ENCODE results near the gene SPEF2. TPM values are rescaled to one million over a fixed set of nuclear protein-coding genes. Genes with fewer than 3 reads are reported as not detected.

SPEF2 gene
- total and polyA plus RNA-seq, 9 of the 15 experiments (the other 6 are each of a cell fraction or from before 2014, with no cell fraction given) = 0.11 to 0.62 (median 0.20) TPM; not detected in 2

DNA sequence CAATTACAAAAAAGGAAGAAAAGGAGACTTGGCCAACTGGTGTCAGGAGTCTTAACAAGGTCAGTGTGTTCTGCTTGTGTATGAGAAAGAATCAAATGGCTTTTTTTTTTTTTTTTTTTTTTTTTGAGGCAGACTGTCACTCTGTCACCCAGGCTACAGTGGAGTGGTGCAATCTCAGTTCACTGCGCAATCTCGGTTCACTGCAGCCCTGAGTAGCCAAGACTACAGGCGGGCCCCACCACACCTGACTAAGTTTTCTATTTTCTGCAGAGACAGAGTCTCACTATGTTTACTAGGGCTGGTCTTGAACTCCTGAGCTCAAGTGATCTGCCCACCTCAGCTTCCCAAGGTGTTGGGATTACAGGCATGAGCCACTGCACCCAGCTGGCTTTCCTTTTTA is 236.0 kb downstream of the SPEF2 start:
- ATAC-seq (no peak), FAIRE-seq (no peak), DNase-seq (ENCODE audit: extremely low read depth in 1 of 4, low spot score in 3 of 4) (no peak)
- H3K36me3 ChIP-seq (ENCODE audit: control insufficient read depth, insufficient read depth, low read length) = no peaks in the 10 kb centered on the region
- H3K9me1 ChIP-seq (ENCODE audit: control insufficient read depth, insufficient read depth, low read length) = no peaks in the 10 kb centered on the region
- no peak overlapping the region for H2AFZ ChIP-seq (ENCODE audit: low read depth, low read length)
- H3K27me3 ChIP-seq (ENCODE audit: control insufficient read depth in 2 of 2, insufficient read depth in 2 of 2, low read length in 2 of 2) = no peaks in the 10 kb centered on the region
- POLR2A ChIA-PET = no interaction called here
- no peaks in the 10 kb centered on the region for H3K4me1 ChIP-seq (replicated peaks in 1 of 2; ENCODE audit: control insufficient read depth in 2 of 2, insufficient read depth in 2 of 2, low read length in 2 of 2)
- H3K4me2 ChIP-seq (ENCODE audit: insufficient read depth, low read length) = no peak overlapping the region
- no peak overlapping the region for H3K4me3 ChIP-seq
- H3K79me2 ChIP-seq (ENCODE audit: control insufficient read depth, insufficient read depth, low read length) = no peaks in the 10 kb centered on the region
- no peak overlapping the region for H3K27ac ChIP-seq (ENCODE audit: extremely low read depth, low read depth, low read length)
- no peaks in the 10 kb centered on the region for H3K9me3 ChIP-seq (replicated peaks; ENCODE audit: control insufficient read depth, insufficient read depth, low read depth, low read length)
- no peaks in the 10 kb centered on the region for H4K20me1 ChIP-seq (replicated peaks; ENCODE audit: control insufficient read depth, insufficient read depth, low read length)
- CTCF ChIA-PET (ENCODE audit: low intra/inter-chr PET ratio) = no interaction called here
- no TSS peak for BruUV-seq (replicated peaks)
- WGBS (ENCODE audit: insufficient coverage, low coverage, missing lambda C conversion rate) = 3% methylated on average over 3 of the region's 3 CpGs
- H3K9ac ChIP-seq (ENCODE audit: insufficient read depth in 1 of 2, low read depth in 2 of 2, low read length in 2 of 2) = no peak overlapping the region
- TF ChIP-seq ELF2 (CRISPR knock-in tag; IDR thresholded peaks at IDR 0.05) (no peak), KLF6 (CRISPR knock-in tag; IDR thresholded peaks at IDR 0.05; ENCODE audit: borderline replicate concordance) (no peak), YBX1 (IDR thresholded peaks at IDR 0.05) (no peak), ZZZ3 (IDR thresholded peaks at IDR 0.05) (no peak), CBX2 (IDR thresholded peaks at IDR 0.05; ENCODE audit: insufficient read depth, low read length, poor library complexity, severe bottlenecking) (no peak), ZC3H4 (CRISPR knock-in tag; IDR thresholded peaks at IDR 0.05; ENCODE audit: borderline replicate concordance) (no peak), BCOR (IDR thresholded peaks at IDR 0.05) (no peak), BRCA1 (IDR thresholded peaks at IDR 0.05) (no peak), BRCA1 (CRISPR knock-in tag; IDR thresholded peaks at IDR 0.05) (no peak), IRF2 (CRISPR knock-in tag; IDR thresholded peaks at IDR 0.05) (no peak), RBM22 (IDR thresholded peaks at IDR 0.05; ENCODE audit: low read depth, low read length, poor library complexity, severe bottlenecking) (no peak), SRSF7 (optimal IDR thresholded peaks at IDR 0.05; ENCODE audit: low read depth, low read length) (no peak), GABPA (tag; conservative IDR thresholded peaks at IDR 0.05; ENCODE audit: low read depth) (no peak), RUNX1 (IDR thresholded peaks at IDR 0.05; ENCODE audit: low read depth) (no peak)
- TF ChIP-seq, protein P1, sequence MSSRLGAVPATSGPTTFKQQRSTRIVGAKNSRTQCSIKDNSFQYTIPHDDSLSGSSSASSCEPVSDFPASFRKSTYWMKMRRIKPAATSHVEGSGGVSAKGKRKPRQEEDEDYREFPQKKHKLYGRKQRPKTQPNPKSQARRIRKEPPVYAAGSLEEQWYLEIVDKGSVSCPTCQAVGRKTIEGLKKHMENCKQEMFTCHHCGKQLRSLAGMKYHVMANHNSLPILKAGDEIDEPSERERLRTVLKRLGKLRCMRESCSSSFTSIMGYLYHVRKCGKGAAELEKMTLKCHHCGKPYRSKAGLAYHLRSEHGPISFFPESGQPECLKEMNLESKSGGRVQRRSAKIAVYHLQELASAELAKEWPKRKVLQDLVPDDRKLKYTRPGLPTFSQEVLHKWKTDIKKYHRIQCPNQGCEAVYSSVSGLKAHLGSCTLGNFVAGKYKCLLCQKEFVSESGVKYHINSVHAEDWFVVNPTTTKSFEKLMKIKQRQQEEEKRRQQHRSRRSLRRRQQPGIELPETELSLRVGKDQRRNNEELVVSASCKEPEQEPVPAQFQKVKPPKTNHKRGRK (tag; IDR thresholded peaks at IDR 0.05) = no peak
- TF ChIP-seq, protein P2, sequence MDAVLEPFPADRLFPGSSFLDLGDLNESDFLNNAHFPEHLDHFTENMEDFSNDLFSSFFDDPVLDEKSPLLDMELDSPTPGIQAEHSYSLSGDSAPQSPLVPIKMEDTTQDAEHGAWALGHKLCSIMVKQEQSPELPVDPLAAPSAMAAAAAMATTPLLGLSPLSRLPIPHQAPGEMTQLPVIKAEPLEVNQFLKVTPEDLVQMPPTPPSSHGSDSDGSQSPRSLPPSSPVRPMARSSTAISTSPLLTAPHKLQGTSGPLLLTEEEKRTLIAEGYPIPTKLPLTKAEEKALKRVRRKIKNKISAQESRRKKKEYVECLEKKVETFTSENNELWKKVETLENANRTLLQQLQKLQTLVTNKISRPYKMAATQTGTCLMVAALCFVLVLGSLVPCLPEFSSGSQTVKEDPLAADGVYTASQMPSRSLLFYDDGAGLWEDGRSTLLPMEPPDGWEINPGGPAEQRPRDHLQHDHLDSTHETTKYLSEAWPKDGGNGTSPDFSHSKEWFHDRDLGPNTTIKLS (IDR thresholded peaks at IDR 0.05; ENCODE audit: borderline replicate concordance, low read depth) = no peak
- TF ChIP-seq, protein P3, sequence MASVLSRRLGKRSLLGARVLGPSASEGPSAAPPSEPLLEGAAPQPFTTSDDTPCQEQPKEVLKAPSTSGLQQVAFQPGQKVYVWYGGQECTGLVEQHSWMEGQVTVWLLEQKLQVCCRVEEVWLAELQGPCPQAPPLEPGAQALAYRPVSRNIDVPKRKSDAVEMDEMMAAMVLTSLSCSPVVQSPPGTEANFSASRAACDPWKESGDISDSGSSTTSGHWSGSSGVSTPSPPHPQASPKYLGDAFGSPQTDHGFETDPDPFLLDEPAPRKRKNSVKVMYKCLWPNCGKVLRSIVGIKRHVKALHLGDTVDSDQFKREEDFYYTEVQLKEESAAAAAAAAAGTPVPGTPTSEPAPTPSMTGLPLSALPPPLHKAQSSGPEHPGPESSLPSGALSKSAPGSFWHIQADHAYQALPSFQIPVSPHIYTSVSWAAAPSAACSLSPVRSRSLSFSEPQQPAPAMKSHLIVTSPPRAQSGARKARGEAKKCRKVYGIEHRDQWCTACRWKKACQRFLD (CRISPR knock-in tag; IDR thresholded peaks at IDR 0.05) = no peak
- in situ Hi-C loops (cut with MboI) = no loop called here
- intact Hi-C loops (cut with micrococcal nuclease) = no loop called here
